GM12891 (cell line): ENCODE data around the gene DCAF10.

Experiments used
- DNase-seq: peaks from one replicate; pipeline ENCODE4 v3.0.0; 2011; ENCODE audit warnings: low spot score; ENCODE audit not compliant: insufficient read length
- FAIRE-seq: peaks from 2 replicates; lab custom pipeline; 2011; peaks lifted over from hg19 to GRCh38; lab: Jason Lieb, UNC
- PAX5 ChIP-seq: IDR thresholded peaks from 2 replicates; pipeline ENCODE4 v1.6.1; 2011; ENCODE audit warnings: low read length, moderate library complexity, mild to moderate bottlenecking; ENCODE audit not compliant: insufficient read depth, severe bottlenecking
- POLR2A ChIP-seq: IDR thresholded peaks from 2 replicates; pipeline ENCODE4 v1.6.1; 2011; ENCODE audit warnings: low read depth, low read length, control low read depth
- POLR2AphosphoS5 ChIP-seq: IDR thresholded peaks from 2 replicates; pipeline ENCODE4 v1.6.1; 2011; ENCODE audit warnings: low read depth, low read length, control low read depth
- POU2F2 ChIP-seq: IDR thresholded peaks from 2 replicates; pipeline ENCODE4 v1.6.1; 2011; ENCODE audit warnings: low read depth, mild to moderate bottlenecking, control low read depth, low read length, moderate library complexity
- SPI1 ChIP-seq: IDR thresholded peaks from 2 replicates; pipeline ENCODE4 v1.6.1; 2011; ENCODE audit warnings: low read depth, low read length, control low read depth
- TAF1 ChIP-seq: IDR thresholded peaks from 2 replicates; pipeline ENCODE4 v1.6.1; 2011; ENCODE audit warnings: low read depth, low read length, control low read depth

The DCAF10 gene

DNA sequence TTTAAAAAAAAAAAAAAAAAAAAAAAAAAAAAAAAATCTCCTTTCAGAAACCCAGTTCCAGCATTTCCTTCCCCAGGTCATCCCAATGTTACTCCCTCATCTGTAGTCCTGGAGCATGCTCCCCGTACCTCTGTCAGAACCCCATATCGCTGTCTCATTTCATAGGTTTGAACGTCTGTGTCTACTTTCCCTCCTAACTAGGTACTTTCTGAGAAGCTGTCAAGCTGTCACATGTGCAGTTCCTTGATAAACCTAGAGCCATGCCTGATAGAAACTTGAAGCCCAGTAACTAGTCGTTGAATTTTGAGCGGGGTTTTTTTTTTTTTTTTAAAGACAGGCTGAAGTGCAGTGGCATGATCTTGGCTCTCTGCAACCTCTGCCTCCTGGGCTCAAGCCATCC is 31.3 kb upstream of the DCAF10 start:
- no peak for FAIRE-seq
- TF ChIP-seq PAX5 (no peak), POU2F2 (no peak)
- no peak for DNase-seq

DNA sequence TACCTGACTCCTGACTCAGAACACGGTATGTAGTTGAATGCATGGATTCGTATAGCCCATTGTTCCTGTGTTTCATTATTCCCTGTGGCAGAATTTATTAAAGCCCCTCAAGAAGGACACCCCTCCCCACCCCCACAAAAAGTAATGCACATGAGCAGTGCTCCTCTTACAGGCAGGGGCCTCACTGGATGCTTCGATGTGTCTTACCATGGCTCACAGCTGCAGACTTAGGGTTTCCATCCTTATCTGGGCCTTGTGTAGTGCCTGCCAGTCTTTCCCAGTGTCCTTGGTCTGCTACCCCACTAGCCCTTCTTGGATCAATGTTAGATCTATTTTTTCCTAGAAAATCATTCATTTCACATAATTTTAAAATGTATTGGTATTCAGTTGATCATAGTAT is 30.6 kb upstream of the DCAF10 start:
- TF ChIP-seq TAF1 (no peak), PAX5 (no peak), POLR2AphosphoS5 (no peak), SPI1 (no peak), POU2F2 (no peak), POLR2A (no peak)
- no peak for DNase-seq
- FAIRE-seq, result no peak

DNA sequence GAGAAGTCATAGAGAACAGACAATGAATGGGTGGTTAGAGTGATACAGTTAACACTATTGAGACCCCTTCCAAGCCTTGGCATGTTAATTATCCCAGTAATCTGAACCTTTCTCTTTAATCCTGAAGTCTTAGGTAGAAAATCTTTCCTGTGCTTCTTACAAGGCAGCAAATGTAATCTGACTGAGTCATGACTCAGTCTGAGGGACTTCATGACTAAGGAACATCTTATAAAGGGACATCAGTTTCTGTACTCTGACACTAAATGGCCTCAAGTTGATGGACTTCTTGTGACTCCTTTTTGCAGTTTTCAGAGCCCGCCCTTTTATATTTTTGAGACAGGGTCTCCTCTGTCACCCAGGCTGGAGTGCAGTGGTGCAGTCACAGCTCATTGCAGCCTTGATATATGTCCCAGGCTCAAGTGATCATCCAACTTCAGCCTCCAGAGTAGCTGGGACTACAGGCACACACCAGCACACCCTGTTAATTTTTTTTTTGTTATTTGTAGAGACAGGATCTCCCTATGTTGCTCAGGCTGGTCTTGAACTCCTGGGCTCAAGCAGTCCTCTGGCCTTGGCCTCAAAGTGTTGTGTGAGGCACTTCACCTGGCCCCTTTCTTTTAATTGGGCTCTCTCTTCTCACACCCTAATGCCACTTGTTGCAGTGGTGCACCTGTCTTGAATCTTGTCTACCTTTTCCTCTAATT is 25.2 kb upstream of the DCAF10 start:
- FAIRE-seq (no peak), DNase-seq (no peak)
- TF ChIP-seq POLR2A (peak; percentile 50), TAF1 (no peak)

- DNase-seq, result no peak
- TF ChIP-seq SPI1, result no peak
- no peak for TF ChIP-seq POU2F2
- no peak for TF ChIP-seq POLR2AphosphoS5
- no peak for TF ChIP-seq TAF1
- no peak for TF ChIP-seq PAX5
- no peak for TF ChIP-seq POLR2A
- FAIRE-seq, result no peak
Observed at GRCh38 chr9:37776328-37776727, 24.3 kb upstream of the DCAF10 start.

DNA sequence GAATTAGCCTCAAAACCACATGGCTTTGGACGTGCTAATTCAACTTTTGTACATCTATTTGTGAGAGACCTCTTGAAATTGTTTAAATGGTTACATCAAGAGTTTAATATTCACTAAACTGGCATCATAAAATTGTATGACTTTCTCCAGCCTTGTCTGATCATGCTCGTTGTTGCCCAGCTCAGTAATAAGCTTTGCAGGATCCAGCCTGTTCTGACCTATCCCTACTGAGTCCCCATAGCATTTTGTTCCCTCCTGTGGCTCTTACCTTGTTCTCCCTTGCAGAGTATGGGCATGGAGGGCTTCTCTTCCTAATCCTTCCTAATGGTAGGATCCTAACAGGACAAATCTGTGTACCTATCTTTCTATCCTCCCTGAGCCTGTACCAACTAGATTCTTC is 22.1 kb upstream of the DCAF10 start:
- DNase-seq (no peak), FAIRE-seq (no peak)

GRCh38 chr9:37784291-37784615 is 16.3 kb upstream of the DCAF10 start:
- DNase-seq (no peak), FAIRE-seq (no peak)
- TF ChIP-seq PAX5 (no peak), POLR2AphosphoS5 (no peak), SPI1 (no peak), POLR2A (no peak), TAF1 (no peak), POU2F2 (no peak)

More for the DNA sequence above, 22.1 kb upstream of the DCAF10 start:
- TF ChIP-seq TAF1 (no peak), POLR2AphosphoS5 (no peak), POLR2A (no peak), PAX5 (no peak), SPI1 (no peak), POU2F2 (no peak)

GRCh38 chr9:37784616-37785483 is 15.7 kb upstream of the DCAF10 start, which contains the start of gene EXOSC3:
Gene EXOSC3, minus strand, starts transcription at chr9:37785064. Its CDS starts 20 bp downstream, at chr9:37785044.
- FAIRE-seq (peak; percentile 94), DNase-seq (peak; percentile 74)
- peak; percentile 94 for TF ChIP-seq POLR2A
- TF ChIP-seq TAF1, result peak; percentile 93
- TF ChIP-seq POU2F2, result no peak; the same call in 1 of the 2 replicates
- TF ChIP-seq SPI1, result peak; percentile 33; the same call in 1 of the 2 replicates
- TF ChIP-seq PAX5, result no peak
- peak; percentile 96 for TF ChIP-seq POLR2AphosphoS5

DNA sequence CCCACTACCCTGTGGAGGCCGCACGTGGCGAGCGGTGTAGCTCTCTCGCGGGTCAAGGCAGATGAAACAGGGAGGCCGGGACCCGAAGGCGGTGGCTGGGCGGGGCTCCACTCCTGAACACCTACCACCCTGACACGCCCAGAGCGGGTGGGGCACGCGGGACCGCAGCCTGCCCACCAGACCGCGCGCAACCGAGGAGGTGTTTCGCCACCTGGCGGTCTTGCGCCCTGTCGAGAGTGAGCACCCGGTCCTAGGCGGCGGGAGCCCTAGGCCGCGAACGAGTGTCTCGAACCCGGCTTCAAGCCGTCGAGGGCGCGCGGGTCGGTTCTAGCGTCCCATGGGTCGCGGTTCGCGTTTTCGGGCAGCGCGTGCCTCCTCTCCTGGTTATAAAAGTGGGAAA is 13.5 kb upstream of the DCAF10 start:
- no peak for FAIRE-seq
- TF ChIP-seq SPI1 (no peak), POLR2A (no peak), POU2F2 (no peak), TAF1 (no peak), PAX5 (no peak), POLR2AphosphoS5 (no peak)

DNA sequence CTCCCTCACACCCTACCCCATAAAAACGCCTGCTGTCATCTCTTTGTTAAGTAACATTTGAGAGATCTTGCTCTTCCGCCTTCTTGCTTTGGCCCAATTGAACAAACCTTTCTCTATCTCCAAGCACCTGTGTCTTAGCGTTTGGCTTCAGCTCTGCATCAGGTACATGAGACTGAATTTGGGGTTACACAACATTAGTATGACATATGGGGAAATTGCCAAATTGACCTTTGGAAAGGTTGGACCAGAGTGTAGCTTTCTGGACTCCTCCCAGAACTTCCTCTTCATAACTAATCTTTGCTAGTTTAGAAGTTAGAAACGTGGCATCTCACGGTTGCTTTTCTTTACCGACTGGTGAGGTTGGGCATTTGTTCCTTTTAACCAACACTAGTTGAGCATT is 12.3 kb upstream of the DCAF10 start:
- FAIRE-seq, result no peak
- no peak for DNase-seq
- TF ChIP-seq SPI1 (no peak), POU2F2 (no peak), TAF1 (no peak), POLR2A (no peak), POLR2AphosphoS5 (no peak), PAX5 (no peak)

More for the DNA sequence above, 13.5 kb upstream of the DCAF10 start:
- no peak for DNase-seq
